Body of pancreas (tissue), 4 donors: ENCODE measurements around the gene SELE.

ENCODE experiments used
- CTCF ChIP-seq, 7 experiments: fragments of 450-650 bp in 4 of 7; fragments of 200-600 bp in 3 of 7; sonication (generic) in 3 of 7; IDR thresholded peaks; one replicate each; pipeline ENCODE4 v1.5.1; 2016 to 2019; ENCODE audit warnings: antibody characterized with exemption in 7 of 7
- POLR2A ChIP-seq, 3 donors: fragments of 450-650 bp; IDR thresholded peaks; one replicate each; pipeline ENCODE4 v1.6.1; 2016; ENCODE audit warnings: antibody characterized with exemption in 3 of 3, mild to moderate bottlenecking in 2 of 3

- TF ChIP-seq CTCF (IDR thresholded peaks at IDR 0.05) (no peak), POLR2A (IDR thresholded peaks at IDR 0.05) (no peak)
These were observed 7.0 kb downstream of the SELE start for GRCh38 chr1:169726851-169727250.
